ENCODE results near the gene PTPRM.

PTPRM gene

GRCh38 chr18:7813131-7813530 is 246.0 kb downstream of the PTPRM start:
- no peak for DNase-seq

DNA sequence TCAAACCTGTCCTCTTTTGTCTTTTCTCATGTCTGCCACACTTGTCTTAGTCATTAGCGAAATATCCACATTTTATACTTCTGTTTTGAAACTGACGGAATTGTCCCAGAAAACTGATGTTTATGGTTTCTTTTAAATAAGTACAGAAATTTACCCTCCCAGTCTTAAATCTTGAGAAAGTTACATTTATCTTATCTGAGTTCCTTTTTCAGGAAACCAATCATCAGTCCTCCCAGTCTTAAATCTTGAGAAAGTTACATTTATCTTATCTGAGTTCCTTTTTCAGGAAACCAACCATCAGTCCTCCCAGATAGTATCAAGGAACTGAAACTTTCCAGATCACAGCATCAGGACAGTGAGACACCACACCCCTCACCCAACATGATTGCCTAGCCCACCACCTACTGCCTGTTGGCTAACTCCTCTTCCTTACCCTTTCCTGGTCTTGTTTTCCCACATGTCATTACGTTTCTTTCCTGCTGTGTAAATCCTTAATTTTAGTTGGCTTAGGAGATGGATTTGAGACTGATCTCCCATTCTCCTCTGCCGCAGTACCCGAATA is 247.7 kb downstream of the PTPRM start:
- no peak for DNase-seq

- DNase-seq = no peak
Observed at GRCh38 chr18:7815787-7816186, 248.7 kb downstream of the PTPRM start.

- DNase-seq = no peak
Observed at GRCh38 chr18:7817575-7818230, 250.6 kb downstream of the PTPRM start.

GRCh38 chr18:7821784-7822183 is 254.7 kb downstream of the PTPRM start:
- DNase-seq = no peak

- DNase-seq = peak; percentile 52
Observed at GRCh38 chr18:7822435-7823331, 255.6 kb downstream of the PTPRM start.

GRCh38 chr18:7824970-7825369 is 257.9 kb downstream of the PTPRM start:
- no peak for DNase-seq

DNA sequence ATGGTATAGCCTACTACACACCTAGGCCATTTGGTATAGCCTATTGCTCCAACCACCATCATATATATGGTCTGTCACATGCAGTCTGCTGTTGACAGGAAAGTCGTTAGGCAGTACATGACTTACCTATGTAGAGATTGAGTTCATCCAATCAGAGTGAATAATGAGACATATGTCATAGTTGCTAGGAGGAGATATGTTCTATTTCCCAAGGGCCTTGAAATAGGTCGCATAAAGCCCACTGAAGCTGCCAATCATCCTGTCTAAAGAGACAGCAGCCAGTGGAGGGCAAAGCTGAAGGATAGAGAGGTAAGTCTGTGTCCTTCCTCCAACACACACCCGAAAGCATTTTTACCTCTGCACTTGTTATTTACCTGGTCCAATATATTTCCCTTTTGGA is 263.4 kb downstream of the PTPRM start:
- peak; percentile 64 for DNase-seq

- no peak for DNase-seq
Observed at GRCh38 chr18:7839548-7839947, 272.4 kb downstream of the PTPRM start.

DNA sequence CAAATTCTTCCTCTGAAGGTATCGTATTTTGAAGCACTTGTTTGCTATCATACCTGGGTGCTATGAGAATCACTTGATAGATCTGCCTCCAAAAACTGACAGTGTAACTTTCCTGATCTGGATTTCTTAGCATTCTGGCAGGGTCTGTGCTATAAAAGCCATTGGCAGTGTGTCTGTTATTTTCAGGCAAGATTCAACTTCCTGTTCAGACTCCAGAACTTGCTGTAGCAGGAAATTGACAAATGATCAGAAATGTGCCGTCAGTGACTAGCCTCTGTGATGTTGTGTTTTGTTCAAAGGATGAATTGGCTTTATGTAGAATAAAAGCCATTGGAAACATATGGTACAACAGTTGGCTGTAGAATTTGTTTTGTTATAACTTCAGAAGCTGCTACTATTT is 273.3 kb downstream of the PTPRM start:
- DNase-seq = no peak

DNA sequence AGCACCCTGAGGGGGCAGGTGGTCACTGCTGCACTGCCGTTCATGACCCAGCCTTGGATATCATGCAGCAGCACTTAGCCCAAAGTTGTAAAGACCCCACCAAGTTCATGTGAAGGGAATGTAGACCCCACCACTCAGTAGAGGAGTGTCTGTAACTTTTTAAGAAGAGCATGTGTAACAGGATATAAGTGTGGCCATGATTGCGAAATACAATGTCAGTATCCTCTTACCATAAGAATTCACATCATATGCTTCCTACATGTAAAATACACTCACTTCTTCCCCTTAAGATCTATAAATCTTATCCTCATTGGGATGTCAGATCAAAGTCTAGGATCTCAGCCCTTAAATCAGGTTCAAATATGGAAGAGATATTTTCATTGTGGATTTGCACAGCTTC is 276.9 kb downstream of the PTPRM start:
- DNase-seq = no peak

- no peak for DNase-seq
Observed at GRCh38 chr18:7844418-7844817, 277.3 kb downstream of the PTPRM start.

GRCh38 chr18:7846335-7846734 is 279.2 kb downstream of the PTPRM start:
- no peak for DNase-seq

DNA sequence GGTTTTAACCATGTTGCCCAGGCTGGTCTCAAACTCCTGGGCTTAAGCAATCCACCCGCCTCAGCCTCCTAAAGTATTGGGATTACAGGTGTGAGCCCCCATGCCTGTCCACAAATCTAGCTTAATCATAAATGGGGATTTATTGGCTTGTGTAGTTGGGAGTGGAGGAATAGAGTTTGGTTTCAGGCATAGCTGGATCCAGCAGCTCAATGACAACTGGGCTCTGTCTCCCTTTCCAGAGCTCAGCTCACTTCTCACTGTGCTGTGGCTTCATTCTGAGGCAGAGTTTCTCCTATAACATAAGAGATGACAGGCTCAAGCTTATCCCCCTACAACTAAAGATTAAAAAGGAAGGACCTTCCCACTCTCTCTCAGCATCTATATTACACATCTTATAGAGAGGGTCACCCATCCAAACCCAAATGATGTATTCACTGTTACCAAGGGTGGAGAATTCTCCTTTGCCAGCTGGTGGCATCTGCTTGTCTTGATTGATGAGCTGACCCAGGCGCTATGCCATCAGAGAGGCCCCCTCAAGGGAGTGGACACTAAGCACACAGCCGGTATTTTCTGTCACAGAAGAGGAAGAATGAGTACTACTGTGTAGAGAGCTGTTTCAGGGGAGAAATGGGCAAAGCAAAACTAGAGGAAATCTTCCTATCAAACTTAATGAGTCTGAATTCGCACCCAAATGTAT is 280.4 kb downstream of the PTPRM start:
- DNase-seq = no peak

GRCh38 chr18:7848054-7848412 is 280.9 kb downstream of the PTPRM start:
- DNase-seq = no peak

GRCh38 chr18:7850446-7850845 is 283.3 kb downstream of the PTPRM start:
- no peak for DNase-seq

- DNase-seq = peak; percentile 32
Observed at GRCh38 chr18:7855028-7855427, 287.9 kb downstream of the PTPRM start.

GRCh38 chr18:7855671-7856070 is 288.6 kb downstream of the PTPRM start:
- no peak for DNase-seq

GRCh38 chr18:7856116-7856515 is 289.0 kb downstream of the PTPRM start:
- no peak for DNase-seq

GRCh38 chr18:7856733-7857132 is 289.6 kb downstream of the PTPRM start:
- no peak for DNase-seq

- no peak for DNase-seq
Observed at GRCh38 chr18:7857562-7857961, 290.4 kb downstream of the PTPRM start.

GRCh38 chr18:7859122-7859521 is 292.0 kb downstream of the PTPRM start:
- DNase-seq = no peak

GRCh38 chr18:7870266-7870665 is 303.1 kb downstream of the PTPRM start:
- no peak for DNase-seq

DNA sequence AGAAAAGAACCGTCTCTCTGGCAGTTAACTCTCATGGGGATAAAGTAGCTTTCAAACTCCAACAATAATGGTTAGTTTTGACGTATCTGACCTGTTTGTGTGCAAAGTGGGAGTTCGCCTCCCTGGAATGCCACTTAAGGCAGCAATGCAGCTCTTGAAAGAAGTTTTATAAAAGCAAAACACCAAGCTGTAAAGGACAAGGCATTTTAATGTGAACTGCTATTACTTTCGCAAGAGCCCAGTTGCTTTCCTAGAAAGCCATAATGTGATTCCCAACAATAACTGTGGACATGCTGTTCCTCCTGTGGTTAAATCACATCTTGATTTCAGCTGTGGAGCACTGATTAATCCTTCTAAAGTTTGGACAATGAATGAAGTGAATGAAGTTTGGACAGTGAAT is 303.7 kb downstream of the PTPRM start:
- DNase-seq = no peak

Measured in NCI-H345 (cell line).